Neuronal stem cell (in vitro differentiated cells): ENCODE measurements around the gene HSPE1. TPM values are rescaled to one million over a fixed set of nuclear protein-coding genes. Genes with fewer than 3 reads are reported as not detected.

Experiments
- small RNA-seq: library from polyadenylated mRNA; stranded (forward); fragments of <200 nt; extraction: miRNeasy Mini kit (QIAGEN cat#:217004); gene quantifications from one replicate; pipeline ENCODE3, GENCODE V24; 2013; ENCODE audit not compliant: insufficient read depth

The HSPE1 gene

Small RNA genes within 50 kb of the gene (small RNA-seq; reads per million reads assigned to genes)
- not detected for gene AC020550.1
